HG03558 (cell line): ENCODE measurements around the gene MEF2D.

Experiments used
- ATAC-seq: cut with Tn5 transposase; IDR thresholded peaks from one replicate; pipeline ENCODE4 v1.9.1; 2021; ENCODE audit warnings: moderate number of reproducible peaks; ENCODE audit not compliant: unreplicated experiment; ENCODE audit errors: extremely low read depth

MEF2D gene

DNA sequence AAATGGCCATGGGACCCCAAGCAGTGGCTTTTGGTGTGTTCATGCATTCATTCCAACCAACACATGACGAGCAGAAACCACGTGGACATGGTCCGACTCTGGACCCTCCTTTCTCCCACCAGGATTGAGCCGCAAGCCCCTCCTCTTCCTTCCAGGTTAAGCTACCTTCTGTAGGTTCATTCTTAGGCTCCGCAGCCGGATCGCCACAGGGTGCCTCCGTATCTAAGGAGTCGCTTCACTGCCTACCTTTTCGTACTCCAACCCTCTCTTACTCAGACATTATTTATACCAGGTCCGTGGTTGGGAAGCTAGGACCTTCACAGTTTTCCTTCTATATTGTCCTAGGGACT, 67.9 kb downstream of the MEF2D start:
- ATAC-seq, result no peak

DNA sequence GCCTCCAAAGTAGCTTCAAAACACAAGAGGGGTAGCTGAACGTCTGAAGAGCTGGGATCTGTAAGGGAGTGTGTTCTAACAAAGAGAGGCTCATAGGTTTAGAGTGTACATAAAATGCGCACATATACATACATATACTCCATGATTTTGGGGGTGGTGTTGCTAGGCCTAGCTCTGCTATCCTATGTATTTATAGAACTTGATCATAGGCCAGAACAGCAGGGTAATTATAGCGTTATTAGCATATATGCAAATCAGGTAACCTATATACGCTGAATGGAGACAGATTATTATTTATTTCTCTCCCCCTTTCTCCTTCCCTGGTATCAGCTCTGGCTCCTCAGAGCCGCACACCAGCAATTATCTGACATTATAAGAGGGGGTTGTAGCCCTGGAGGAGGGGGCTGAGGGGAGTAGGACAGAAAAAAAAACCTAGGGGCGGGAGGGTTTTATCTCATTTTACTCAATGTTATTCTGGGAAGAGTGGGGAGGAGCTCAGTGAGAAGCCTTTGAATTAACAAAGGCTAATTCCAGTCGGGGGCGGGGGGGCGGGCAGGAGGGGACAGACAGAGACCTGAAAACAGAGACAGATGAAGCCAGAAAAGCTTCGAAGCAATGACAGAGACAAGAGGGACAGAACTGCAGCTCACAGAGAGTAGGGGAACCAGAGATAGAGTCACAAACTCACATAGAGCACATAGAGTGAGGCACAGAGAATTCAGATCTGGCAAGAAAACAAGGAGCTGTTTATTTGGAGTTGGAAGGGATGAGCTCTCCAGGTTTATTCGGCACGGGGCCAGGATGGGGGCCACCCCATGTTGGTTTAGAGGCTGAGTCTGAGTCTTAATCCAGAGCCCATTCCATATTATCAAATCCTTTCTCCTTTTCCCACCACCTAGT, 68.6 kb downstream of the MEF2D start:
- no peak for ATAC-seq

DNA sequence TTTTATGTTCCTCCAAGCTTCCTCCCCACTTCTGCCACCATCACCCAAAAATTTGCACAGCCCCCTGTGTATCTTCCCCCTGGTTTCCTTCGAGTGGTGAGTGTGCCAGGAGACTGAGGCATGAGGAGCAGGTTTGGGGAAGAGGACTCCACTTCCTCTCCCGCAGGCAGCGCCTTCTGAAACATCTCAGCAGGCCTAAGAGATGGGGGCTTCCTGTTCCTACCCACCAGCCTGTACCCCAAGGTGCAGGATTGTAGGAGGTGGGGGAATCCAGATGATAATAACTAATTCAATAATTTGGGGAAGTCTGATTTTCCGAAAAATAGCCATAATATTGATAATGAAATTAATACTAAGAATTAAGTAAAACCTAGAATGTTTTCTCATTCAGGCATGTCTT, 69.2 kb downstream of the MEF2D start:
- no peak for ATAC-seq

DNA sequence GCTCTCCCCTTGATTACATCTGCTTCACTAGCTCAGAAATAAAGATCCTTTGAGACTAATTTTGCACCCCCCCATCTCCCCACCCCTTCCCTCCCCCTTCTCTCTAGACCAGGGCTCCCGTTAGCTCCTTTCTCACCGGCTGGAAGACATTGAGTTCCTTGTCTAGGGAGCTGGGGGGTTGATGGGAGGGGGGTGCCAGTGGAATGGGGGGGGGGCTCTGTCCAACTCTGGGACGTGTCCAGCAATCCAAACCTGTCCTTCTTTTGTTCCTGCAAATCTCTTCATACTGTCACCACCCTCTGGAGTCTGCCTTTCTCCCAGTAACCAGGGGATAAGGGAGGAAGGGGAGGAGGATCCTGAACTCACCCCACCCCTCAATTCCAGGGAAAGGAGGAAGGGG, 69.7 kb downstream of the MEF2D start:
- ATAC-seq, result no peak

DNA sequence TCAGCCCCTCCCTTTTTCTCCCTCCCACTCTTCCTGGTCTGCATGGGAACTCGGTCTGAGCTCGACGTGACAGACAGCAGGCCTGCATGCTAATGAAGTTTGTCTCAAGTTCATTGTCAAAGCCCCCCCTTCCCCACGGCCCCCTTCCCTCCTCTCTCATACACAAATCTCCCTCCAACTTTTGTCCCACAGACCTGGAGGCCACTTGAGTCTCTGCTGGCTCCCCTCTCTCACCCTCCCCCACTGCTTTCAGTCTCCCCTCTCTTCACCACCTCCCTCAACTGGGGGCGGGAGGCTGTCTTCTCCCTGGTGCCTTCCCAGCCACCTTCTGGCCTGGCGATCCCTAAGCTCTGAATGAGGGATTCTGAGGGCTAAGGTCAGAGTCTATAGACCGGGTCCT, 70.3 kb downstream of the MEF2D start:
- ATAC-seq, result no peak

DNA sequence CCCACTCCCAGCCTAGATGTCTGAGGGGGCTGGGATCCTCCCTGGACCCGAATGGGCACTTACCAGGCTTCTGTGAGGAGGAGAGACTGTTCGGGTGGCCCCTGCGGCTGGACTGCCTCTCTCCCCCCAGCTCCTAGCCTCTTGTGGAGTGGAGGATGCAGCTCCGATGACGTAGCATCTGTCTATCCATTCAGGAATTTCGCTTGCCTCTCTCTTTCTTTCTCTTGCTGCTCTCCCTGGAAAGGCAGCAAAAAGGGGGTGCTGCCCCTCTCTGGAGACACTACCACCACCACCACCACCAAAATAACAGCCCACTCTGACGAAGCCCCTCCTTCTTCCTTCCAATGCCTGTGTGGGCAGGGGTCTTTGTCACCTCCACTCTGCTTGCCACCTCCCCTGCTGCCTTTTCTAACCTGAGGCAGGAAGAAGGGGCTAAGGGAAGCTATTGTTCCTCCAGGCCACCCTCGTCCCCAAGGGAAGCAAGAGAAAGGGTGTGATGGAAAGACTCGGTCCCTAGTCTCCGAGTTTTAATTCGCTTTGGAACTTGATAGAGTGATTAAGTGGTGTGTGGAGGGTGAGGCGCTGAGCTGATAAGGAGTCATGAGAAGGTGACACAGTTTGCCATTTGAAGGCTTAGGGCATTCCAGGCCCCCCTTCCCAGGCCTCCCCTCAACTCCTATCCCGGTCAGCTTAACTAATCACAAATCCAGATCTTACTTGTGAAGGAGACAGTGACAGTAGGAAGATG, 71.1 kb downstream of the MEF2D start:
- no peak for ATAC-seq

DNA sequence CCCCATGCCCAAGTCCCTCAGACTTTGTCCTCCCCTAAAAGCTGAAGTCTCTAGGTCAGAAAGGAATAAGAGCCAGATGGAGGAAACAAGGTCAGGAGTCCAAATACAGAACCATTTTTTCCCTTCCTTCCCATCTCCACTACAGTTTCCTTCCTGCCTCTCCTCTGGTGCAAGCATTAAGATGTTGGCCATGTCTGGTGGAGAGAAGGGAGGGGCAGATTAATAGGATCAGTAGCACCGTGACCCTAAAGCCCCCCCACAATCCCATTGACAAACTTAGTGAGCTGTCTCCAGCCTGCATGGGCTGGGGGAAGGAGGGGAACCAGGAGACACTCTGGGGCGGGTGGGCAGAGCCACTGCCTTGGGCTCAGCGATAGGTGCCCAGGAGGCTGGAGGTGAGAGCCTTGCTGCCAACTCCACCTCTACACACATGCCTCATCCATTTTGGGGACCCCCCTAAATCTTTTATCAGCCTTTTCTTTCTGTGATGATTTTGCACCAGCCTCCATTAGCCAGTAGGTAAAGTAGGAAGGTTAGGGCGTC, 71.8 kb downstream of the MEF2D start:
- ATAC-seq, result no peak

DNA sequence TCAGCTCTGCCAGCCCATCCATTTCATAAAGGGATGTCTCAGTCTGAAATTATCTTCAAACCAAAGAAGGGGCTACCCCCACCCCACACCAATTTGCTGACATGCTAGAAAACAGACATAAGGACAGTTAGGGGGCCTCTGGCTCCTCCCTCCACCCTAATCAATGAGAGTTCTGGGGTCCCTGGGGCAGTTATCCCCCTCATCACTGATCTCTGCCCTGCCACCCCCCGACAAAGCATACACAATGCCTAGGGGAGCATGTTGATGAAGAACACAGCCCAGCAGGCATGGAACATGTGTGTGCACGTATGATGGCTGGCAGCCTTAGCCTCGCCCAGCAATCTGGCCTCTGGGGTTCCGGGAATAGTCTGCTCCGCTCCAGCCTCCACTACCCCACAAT, 72.6 kb downstream of the MEF2D start:
- ATAC-seq, result no peak

DNA sequence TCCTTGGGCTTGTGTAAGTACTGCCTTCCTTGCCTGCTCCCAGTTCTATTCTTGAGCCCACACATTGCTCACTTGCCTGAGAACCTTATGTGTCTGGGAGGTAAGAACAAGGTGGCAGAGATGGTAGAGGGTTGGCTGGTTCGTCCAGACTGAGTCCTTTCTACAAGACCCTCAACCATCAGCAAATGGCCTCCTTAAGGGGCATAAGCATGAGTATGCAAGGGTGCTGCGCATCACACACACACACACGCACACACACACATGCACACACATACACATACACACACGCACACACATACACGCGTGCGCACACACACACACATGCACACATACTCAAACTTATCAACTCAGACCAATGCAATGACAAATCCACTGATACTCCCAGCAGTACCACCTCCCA, 74.6 kb downstream of the MEF2D start:
- no peak for ATAC-seq

DNA sequence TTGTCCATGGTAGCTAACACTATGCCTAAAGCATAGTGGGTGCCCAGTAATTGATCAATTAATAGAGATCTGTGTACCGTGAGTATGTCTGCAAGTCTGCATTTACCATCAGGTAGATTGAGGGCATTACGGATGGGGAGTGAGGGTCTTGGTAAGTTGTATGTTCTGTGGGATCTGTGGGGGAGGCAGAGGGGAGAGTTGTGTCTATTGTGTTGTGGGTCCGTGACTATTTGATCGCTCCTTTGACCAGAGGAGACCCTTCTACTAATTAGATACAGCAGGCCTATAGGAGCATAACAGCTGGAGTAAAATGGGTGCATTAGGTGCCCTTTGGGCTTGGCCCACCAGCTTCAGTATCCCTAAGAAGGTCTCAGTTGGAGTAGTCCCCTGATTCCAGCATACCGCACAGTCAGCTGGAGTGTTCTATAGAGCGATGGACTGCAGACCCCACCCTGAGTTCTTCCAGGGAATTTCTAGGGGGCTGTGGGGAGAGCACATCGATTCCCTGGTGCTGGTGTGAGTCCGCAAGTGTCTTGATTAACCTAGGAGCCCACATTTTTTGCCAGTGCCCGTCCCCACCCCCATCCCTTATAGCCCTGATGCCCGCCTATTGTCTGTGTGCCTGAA, 75.7 kb downstream of the MEF2D start:
- no peak for ATAC-seq

DNA sequence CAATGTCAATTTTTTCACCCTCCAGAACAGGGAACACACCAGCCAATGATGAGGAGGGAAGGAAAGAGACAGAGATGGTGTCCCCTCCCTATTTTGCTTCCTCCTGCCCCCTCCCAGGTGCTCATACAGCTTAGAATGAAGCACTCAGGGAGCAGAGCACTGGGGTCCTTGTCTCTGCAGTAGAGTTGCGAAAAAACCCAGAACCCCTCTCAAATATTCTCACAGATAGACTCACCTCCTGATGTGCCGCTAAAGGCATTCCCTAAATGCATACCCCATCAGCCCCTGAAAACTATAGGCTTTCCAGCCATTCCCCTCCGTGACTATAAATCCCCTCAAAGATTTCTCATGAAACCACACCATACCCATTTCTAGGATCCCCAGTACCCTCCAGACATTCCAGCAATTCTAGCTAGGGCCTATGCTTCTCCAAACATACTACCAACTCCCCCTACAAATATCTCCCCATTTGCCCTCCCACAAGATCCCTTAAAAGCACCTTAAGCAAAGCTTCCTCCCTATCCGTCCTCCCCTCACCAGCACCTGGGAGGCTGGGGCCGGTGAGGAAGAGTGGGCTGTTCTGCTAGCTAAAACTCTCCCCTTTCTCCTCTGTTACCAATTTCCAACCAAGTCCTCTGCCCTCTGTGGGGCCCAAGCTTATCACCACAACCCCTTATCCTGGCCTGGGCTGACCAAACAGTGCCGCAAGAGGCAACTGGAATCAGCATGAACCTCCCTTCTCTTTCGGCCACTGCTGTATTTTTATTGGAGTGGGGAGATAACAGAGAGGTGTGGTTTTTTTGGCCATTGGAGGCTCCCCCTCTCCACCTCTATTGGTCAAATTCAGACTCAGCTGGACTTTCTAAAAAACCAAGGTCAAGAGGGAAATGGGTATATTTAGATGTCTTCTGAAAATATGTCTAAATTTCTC, 76.9 kb downstream of the MEF2D start:
- ATAC-seq, result no peak

DNA sequence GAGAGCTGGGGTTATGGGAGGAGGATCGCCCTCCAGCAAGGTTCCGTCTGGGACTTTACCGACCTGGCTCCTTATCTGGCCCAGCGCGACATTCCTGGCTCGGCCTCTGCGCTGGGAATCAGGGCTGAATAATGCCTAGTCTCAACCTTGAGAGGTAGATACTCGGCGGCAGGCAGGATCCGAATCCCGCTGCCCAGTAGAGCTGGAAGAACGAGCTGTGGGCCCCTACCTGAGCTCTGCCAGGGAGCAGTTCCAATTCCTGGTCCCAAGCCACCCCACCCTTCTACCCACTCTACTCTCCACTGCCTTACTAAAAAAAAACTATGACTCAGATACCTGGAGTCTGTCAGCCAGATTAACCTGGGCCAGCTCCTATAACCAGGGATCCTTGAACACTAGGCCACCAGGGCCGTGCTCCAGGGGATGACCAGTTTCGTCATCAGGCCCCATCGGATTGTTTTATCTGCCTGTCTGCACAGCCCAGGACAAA, 77.9 kb downstream of the MEF2D start:
- no peak for ATAC-seq

DNA sequence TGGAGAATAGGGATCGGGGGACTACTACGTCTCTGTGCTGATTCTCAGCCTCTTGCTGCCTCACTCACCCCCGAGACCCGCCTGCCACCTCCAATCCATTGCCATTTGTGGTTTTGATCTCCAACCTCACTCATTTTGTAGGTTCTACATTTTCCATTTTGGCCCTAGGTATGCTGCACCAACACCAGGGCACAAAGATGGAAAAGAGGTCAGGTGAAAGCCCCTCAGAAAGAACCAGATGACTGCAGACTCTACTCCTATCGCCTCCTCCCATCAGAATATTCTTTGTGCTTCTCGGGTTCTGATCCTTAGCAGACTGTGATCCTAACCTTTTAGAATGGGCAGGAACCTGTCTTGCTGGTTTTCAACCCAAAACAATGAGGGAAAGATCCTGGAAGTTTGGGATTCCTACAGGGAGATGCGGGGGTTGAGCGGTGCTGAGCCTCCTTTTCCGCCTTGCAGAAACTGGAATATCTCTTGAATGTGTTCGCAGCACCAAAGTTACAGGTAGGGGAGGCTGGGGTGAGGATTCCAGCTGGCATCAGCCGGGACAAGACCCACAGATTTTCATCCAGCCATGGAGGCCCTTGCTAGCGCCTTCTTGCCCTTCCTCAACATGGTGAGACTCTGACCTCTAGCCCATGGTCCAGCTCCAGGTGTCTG, 78.5 kb downstream of the MEF2D start:
- no peak for ATAC-seq

DNA sequence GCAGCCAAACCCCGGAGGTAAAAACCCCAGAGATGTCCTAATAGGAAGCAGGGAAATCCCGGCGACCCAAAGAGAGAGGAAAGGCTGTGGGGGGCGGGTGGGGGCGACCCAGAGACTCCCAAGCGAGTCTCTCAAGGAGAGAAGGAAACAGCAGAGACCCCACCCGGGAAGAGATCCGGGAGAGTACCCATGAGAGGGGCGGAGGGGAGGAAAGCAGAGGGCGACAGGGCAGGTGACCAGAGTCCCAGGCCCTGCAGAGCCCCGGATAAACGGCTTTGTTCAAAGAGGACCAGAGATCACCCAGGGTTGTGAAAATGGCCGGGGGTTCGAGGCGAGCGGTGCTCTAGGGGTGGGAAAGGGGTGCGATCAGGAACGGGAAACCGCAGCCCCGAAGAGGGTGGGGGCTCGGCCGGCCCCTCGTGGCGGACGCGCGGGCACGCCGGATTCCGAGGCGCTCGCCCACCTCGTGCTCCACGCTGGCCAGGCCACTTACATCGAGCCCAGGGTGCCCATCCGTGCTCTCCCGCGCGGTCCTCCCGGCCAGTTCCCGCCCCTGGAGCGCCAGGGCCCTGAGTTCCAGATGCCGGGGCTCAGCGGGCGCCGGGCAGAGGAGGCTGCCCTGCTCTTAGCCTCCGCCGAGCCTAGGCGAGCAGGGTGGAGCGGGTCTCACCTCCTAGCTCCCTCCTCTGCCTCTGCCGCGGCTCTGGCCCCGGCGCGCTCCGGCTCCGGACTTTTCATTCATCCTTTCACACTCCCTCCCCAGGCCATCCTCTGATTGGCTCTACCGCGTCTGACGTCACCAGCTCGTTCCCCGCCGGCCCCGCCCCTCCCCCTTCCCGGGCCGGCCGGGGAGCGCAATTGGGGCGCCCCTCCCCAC, 79.3 kb downstream of the MEF2D start:
- no peak for ATAC-seq

DNA sequence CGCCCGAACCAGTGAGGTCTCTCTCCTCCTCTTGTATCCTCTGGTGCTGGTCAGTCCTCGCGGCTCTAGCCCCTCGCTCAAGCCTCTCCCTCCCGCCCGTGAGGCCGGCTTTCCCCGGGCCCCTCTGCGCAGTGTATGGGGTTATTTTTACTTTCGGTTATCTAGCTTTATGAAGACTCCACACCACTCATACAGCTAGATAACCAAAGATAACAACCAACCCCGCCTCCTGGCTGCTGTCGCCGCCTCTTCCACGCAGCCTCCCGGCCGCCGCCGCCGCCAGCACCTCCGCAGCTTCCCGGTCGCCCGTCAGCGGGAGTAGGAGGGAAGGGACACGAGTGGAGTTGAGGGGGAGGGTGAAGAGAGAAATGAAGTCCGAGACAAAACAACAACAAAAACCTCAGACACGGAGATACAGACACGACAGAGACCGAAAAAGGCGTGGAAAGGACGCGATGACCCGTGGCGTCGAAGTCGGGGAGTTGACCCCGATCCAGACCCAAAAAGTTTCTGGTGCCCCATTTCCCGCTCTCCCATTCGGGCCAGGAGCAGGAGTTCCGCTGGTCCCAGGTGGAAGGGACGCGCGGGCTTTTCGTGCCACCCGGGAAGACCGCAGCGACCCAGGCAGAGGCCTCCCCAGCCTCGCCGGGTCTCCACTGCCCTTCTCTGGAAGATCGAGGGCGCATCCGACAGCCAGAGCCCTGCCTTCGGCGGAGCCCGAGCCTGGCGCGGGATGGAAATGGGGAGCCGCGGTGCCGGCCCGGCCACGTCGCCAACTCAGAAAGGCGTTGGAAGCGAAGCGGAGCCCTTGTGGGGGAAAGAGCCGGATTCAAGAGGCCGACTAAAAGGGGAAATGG, 80.1 kb downstream of the MEF2D start:
- ATAC-seq, result no peak

DNA sequence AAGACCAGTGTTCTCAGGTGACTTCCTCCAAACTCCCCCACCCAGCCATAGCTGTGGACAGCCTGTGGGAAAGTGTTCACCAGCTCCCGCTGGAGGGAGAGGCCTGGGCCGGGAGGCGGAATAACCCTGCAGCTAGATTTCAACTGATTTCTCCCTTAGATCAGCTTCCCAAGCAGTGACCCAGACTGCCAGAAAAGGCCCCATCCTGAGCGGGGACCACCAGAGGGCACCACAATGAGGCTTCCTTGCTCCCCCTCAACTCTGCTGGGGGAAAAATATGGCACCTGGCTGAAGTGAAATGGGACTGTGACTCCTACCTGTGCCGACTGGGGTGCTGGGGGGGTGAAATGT, 80.7 kb downstream of the MEF2D start:
- ATAC-seq, result no peak

DNA sequence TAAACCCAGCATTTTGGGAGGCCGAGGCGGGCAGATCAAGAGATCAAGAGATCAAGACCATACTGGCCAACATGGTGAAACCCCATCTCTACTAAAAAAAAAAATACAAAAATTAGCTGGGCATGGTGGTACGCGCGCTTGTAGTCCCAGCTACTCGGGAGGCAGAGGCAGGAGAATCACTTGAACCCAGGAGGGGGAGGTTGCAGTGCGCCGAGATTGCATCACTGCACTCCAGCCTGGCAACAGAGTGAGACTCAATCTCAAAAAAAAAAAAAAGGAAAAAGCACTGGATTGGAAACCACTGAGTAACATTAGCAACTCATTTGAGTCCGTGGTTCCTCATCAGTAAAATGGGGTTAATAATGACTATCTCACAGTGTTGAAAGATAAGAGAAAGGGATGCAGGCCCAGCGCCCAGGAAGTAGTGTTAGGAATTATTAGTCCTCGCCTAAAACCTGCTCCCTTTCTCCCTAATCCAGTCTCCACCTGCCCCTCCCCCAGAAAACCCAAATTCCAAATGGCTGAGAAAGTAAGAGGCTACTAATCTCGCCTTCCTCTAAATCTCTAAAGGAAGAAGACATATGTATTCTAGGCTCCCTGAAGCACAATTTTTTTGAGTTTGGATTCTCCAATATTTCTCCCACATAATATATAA, 82.0 kb downstream of the MEF2D start:
- ATAC-seq, result no peak
